ENCODE measurements around the gene RNF5.
"Not testable (repeated sequence)": the region's sequence is repeated elsewhere in the genome, so short reads cannot be mapped to it uniquely, and the experiment has no call there.

The RNF5 gene

DNA sequence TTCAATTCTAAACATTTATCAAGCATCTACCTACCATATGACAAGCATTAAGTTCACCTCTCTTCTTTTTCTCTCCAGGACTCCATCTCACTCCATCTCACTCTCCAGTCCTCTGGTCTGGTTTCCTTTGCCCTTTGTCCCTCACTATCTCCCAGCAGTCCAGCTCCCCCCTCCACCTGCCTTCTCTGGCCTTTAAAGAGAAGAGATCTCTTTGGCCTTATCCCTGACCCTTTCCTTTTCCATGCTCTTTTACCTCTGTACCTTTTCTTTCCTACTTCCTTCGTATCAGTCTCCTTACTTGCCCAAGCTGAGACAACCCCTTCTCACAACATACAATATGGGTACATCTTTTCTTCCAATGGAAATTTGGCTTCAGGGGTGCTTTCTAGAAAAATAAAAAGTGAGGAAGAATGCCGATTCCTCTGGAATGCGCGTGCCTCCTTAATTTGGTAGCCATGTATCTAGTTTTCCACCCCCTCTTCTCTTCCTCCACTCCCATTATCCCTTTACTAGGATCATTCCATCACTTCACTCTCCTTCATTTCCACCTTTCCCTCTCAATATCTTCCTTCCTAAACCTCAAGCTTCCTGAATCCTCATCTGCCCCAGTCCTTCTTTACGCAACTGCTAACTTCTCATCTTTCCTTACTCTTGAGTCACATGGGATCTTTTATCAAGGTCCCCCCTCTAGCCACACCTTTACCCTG is 1.6 kb upstream of the RNF5 start:
- peak overlapping the region; percentile 92 for H3K27ac Mint-ChIP-seq
- no peaks in the 10 kb centered on the region for H3K27me3 Mint-ChIP-seq
- CTCF ChIA-PET: interaction anchor here (1.3 to 1.8 kb wide), 2 partner anchors 14 to 19 kb away, joined by 5 to 9 read pairs; no protein-coding TSS in a partner anchor
- DNase-seq: no peak
- peak overlapping the region; percentile 85 for H3K4me3 Mint-ChIP-seq
- peaks cover 21% of the 10 kb centered on the region for H3K36me3 Mint-ChIP-seq
- H3K4me1 Mint-ChIP-seq: peaks cover 73% of the 10 kb centered on the region
- no peaks in the 10 kb centered on the region for H3K9me3 Mint-ChIP-seq

DNA sequence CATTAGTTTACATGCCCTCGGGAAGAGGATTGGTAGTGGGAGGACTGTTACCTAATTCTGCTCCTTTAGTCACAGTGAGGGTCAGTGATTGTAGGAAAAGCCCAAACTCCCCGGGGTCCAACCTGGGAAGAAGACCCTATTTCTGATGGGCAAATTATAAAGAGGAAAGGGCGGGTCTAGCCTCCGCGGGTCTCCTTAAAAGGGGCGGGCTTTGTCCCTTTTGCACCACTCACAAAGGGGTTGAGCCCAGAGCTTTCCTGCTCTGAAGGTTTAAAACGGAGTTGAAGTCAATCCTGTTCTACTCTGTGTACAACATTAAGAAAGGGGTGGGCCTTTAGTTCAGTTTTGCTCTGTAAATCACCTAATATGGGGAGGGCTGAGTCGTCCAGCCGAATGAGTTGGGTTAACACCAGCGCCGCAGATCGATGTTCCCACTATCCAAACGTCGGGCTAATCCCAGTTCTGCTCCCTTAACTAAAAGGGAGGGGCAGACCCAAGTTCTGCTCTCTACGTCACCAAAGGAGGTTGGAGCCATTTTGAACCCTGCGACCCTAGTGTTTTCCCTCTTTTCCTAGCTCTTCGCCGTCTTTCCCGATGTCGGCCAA is 920 bp upstream of the RNF5 start:
- DNase-seq: peak; percentile 65
- H3K36me3 Mint-ChIP-seq: peaks cover 21% of the 10 kb centered on the region
- peak overlapping the region; percentile 92 for H3K27ac Mint-ChIP-seq
- no peaks in the 10 kb centered on the region for H3K27me3 Mint-ChIP-seq
- CTCF ChIA-PET: interaction anchor here (0.7 to 1.8 kb wide), 3 partner anchors 14 to 18 kb away, joined by 3 to 9 read pairs (median 5); partner anchors contain the start of gene GPSM3
- H3K4me3 Mint-ChIP-seq: peak overlapping the region; percentile 85
- peaks cover 73% of the 10 kb centered on the region for H3K4me1 Mint-ChIP-seq
- no peaks in the 10 kb centered on the region for H3K9me3 Mint-ChIP-seq

DNA sequence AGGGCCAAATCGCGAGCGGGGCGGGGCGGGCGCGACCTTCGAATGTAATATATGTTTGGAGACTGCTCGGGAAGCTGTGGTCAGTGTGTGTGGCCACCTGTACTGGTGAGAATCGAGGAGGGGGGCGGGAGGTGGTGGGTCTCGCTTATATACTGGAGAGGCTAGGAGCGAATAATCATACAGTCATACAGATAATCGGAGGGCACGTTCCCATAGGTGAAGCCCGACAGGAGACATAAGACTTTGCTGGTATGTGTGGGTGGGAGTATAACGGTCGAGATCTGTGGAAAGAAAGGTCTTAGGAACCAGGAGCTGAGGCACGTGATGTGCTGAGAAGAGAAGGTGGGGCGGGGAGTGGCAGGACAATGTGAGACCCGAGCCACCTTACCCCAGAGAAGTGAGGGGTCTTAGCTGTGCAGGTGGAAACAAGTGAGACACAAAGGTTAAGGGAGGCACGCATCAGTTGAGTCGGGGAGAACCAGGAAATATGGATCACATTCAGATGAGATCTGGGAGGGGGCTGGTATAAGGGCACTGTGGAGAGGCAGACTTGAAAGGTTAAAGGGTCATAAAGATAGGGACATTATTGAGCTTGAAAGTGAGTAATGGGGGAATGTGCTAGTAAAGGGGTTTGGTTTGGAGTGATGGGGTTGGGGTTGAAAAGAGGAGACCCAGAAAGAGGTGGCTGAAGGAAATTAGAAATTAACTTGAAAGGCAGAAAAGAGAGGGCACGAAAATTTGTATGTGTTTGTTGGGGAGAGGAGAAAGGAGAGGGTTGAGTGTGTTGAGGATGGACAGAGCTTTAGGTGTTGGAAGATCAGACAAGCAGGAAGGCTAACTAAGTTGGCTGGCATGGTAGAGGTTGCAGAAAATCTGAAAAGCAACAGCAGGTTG is 589 bp downstream of the RNF5 start:
- CTCF ChIA-PET: interaction anchor here (0.8 to 1.5 kb wide), 2 partner anchors 17 to 30 kb away, joined by 3 to 5 read pairs; no protein-coding TSS in a partner anchor
- Mint-ChIP-seq H3K4me3 (peak overlapping the region; percentile 85), H3K27ac (peak overlapping the region; percentile 92), H3K4me1 (peaks cover 63% of the 10 kb centered on the region), H3K27me3 (no peaks in the 10 kb centered on the region), H3K36me3 (peaks cover 28% of the 10 kb centered on the region), H3K9me3 (no peaks in the 10 kb centered on the region)
- DNase-seq: peak; percentile 34

DNA sequence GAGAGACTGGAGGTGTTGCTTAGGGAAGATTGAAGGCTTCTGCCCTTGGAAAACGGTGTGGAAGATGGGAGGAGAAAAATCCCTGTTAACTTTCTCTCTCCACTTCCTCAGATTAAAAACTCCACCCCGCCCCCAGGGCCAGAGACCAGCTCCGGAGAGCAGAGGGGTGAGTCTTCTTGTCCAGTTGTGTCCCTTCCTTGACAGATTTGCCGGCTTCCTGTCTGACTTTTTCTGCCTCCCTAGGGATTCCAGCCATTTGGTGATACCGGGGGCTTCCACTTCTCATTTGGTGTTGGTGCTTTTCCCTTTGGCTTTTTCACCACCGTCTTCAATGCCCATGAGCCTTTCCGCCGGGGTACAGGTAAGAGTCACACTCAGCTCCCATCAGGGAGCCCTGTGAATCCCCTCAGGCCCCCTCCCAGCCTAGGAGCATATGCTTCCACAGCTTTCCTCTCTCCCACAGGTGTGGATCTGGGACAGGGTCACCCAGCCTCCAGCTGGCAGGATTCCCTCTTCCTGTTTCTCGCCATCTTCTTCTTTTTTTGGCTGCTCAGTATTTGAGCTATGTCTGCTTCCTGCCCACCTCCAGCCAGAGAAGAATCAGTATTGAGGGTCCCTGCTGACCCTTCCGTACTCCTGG is 1.7 kb downstream of the RNF5 start:
- Mint-ChIP-seq H3K27me3 (no peaks in the 10 kb centered on the region), H3K4me3 (peak overlapping the region; percentile 85), H3K4me1 (peaks cover 52% of the 10 kb centered on the region), H3K27ac (peak overlapping the region; percentile 30), H3K36me3 (peaks cover 29% of the 10 kb centered on the region), H3K9me3 (no peaks in the 10 kb centered on the region)
- CTCF ChIA-PET: no interaction called here
- DNase-seq: no peak

DNA sequence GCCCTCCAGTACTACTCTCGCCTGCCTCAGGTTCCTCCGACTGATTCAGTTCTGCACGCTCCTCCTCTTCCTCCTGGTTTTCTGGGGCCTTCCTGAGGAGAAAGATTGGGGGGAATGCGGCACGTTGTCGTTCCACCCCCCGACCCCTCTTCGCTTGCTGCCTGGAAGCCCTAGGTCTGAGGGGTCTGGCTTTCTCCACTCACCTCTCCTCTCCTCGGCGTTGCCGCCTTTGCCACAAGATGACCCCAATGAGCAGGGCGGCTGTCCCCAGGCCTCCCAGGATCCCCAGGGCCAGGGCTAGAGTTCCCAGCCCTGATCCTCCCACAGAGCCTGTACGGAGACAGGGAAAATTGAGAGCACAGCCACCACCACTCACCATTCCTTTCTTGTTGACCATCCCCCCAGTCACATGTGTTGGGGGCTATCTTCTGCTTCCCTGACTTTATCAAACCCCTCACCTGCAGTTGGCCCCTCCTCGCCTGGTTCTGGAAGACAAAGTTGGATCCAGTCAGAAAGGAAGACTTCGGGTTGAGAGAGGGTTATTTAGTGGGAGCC is 3.0 kb downstream of the RNF5 start:
- H3K36me3 Mint-ChIP-seq: peaks cover 38% of the 10 kb centered on the region
- CTCF ChIA-PET: interaction anchor here (1.0 to 1.7 kb wide), 2 partner anchors 10 to 63 kb away, joined by 3 to 6 read pairs; no protein-coding TSS in a partner anchor

DNA sequence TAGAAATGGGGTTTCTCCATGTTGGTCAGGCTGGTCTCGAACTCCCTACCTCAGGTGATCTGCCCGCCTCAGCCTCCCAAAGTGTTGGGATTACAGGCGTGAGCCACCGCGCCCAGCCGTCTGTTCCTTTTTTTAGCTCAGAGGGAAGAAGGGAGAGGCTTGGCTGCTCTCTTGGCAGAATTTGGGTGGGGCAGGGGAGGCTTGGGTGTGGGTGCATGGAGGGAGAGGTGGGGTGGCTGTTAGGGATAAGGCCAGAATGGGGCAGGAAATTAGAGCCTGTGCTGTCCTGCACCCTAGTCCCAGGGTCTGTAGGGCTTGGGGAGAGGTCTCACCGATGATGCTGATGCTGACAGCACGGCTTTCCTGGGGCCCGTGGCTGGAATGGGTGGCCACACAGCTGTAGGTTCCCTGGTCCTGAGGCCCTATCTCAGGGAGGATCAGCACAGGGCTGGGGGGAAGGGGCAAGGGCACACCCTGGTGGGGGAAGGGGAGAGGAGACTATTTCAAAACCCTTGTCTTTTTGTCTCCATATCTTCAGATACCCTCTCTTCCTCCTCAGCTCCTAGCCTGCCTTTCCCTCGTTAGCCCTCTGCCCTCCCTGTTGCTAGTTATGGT is 3.8 kb downstream of the RNF5 start:
- H3K27ac Mint-ChIP-seq: peak overlapping the region; percentile 6
- no peaks in the 10 kb centered on the region for H3K9me3 Mint-ChIP-seq
- no peak overlapping the region for H3K4me3 Mint-ChIP-seq
- CTCF ChIA-PET: interaction anchor here (1.0 to 1.7 kb wide), 3 partner anchors 9 to 64 kb away, joined by 3 to 6 read pairs (median 6); partner anchors contain the start of gene GPSM3
- DNase-seq: no peak
- peaks cover 45% of the 10 kb centered on the region for H3K36me3 Mint-ChIP-seq
- no peaks in the 10 kb centered on the region for H3K27me3 Mint-ChIP-seq
- peaks cover 54% of the 10 kb centered on the region for H3K4me1 Mint-ChIP-seq

More for the DNA sequence above, 3.0 kb downstream of the RNF5 start:
- H3K9me3 Mint-ChIP-seq: no peaks in the 10 kb centered on the region
- peaks cover 54% of the 10 kb centered on the region for H3K4me1 Mint-ChIP-seq
- H3K27me3 Mint-ChIP-seq: no peaks in the 10 kb centered on the region
- H3K4me3 Mint-ChIP-seq: no peak overlapping the region
- no peak overlapping the region for H3K27ac Mint-ChIP-seq
- DNase-seq: no peak

DNA sequence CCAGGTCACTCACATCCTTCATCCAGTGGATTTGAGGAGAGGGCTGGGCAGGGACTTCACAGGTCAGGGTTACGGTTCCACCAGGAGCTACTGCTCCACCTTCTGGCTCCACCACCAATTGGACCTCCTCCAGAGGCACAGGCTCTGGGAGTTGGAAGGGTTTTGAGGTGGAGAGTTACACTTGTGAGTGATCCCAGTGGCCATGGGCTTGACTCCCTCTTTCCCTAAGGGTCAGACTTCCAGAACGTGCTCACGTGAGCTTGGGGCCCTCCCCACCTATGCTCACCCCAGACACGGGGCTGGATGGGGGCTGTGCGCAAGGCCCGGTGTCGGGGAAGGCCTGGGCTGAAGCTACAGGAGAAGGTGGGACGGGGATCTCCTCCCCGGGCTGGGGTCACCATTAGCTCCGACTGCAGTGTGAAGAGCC is 4.4 kb downstream of the RNF5 start:
- Mint-ChIP-seq H3K36me3 (peaks cover 50% of the 10 kb centered on the region), H3K27me3 (no peaks in the 10 kb centered on the region), H3K4me3 (no peak overlapping the region), H3K27ac (peak overlapping the region; percentile 6), H3K4me1 (peaks cover 55% of the 10 kb centered on the region), H3K9me3 (no peaks in the 10 kb centered on the region)
- CTCF ChIA-PET: interaction anchor here (1.1 to 1.7 kb wide), 2 partner anchors 9 to 10 kb away, joined by 6 read pairs; partner anchors contain the start of gene GPSM3
- DNase-seq: no peak

DNA sequence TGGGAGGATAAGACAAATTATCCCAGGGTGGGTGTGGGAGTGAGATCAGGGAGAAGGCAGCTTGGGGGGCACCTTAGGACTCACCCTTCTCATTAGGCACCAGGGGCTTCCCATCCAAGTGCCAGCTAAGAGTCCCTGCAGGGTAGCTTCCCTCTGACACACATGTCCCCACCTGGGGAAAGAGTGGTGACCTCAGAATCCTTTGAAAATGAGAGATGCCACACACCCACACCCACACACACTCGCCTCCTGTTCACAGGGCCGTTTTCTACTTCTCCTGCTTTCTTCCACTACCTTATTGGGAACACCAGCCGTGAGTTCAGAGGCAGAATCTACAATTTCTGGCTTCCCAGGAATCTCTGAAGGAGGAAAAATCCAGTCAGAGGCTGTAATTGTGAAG is 4.8 kb downstream of the RNF5 start:
- no peak overlapping the region for H3K4me3 Mint-ChIP-seq
- H3K36me3 Mint-ChIP-seq: peaks cover 54% of the 10 kb centered on the region
- CTCF ChIA-PET: interaction anchor here (1.1 to 1.7 kb wide), 2 partner anchors 8 to 10 kb away, joined by 6 read pairs; partner anchors contain the start of gene GPSM3
- no peak for DNase-seq
- H3K9me3 Mint-ChIP-seq: no peaks in the 10 kb centered on the region
- peaks cover 58% of the 10 kb centered on the region for H3K4me1 Mint-ChIP-seq
- no peak overlapping the region for H3K27ac Mint-ChIP-seq
- no peaks in the 10 kb centered on the region for H3K27me3 Mint-ChIP-seq

DNA sequence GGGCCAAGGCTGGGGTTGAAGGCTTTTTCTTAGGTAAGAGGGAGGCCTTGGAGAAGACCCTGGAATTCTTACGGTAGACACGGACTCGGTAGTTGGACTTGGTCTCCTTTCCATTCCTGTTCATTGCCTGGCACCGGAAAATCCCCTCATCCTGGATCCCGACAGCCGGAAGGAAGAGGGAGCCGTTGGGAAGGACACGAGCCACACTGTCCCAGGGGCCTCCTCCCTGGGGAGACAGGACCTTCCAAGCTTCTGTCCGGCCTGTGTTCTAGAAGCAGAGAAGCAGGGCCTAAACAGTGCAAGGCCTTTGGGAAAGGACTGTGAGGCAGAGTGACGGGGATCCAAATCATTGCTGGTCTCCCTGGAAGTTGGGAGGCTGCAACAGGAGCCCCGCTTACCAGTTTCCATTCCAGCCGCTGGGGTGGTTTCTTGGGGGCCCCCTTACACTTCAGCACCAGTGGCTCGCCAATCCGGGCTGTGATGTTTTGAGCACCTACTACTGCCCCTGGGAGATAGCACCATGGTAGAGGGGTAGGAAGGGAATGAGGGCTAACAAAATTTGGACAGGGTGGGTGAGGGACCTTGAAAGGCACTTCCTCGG is 5.4 kb downstream of the RNF5 start:
- H3K4me3 Mint-ChIP-seq: no peak overlapping the region
- peaks cover 57% of the 10 kb centered on the region for H3K36me3 Mint-ChIP-seq
- CTCF ChIA-PET: no interaction called here
- H3K27ac Mint-ChIP-seq: no peak overlapping the region
- no peaks in the 10 kb centered on the region for H3K9me3 Mint-ChIP-seq
- no peak for DNase-seq
- H3K4me1 Mint-ChIP-seq: peaks cover 61% of the 10 kb centered on the region
- H3K27me3 Mint-ChIP-seq: no peaks in the 10 kb centered on the region

DNA sequence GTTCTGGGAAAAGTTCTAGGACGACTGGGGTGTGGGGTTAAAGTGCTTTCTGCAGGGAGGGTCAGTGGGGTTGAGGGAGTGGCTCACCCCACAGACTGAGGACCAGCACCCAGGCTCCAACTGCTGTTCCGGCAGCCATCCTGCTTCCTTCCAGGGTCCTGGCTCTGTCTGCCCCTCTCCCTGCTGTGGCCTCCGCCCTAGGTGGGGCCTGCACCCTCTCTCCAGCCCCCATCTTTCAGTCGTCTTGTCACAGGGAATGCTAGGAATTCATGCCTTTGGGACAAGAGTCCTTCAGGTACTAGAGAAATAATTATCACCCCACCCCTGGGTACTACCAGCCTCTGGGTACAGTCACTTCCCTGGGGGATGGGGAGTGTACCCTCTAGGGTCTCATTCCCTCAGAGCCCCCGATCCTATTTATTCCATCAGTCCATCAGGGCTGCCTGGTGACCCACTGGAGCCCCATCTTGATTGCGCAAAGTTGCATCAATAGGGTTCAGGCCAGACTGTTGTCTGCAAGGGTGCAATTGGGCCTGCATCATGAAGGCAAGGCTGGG is 6.0 kb downstream of the RNF5 start, which contains the start of gene AGER:
TSS of gene AGER (minus strand) at position 170 of the 557 bp plus-strand sequence. CDS start at position 139, 31 bp downstream.
- Mint-ChIP-seq H3K36me3 (peaks cover 58% of the 10 kb centered on the region), H3K27me3 (peaks cover 5% of the 10 kb centered on the region), H3K4me1 (peaks cover 61% of the 10 kb centered on the region), H3K27ac (no peak within 1 kb of the TSS), H3K4me3 (no peak within 1 kb of the TSS), H3K9me3 (no peaks in the 10 kb centered on the region)
- CTCF ChIA-PET: no interaction called here
- DNase-seq: peak; percentile 13

DNA sequence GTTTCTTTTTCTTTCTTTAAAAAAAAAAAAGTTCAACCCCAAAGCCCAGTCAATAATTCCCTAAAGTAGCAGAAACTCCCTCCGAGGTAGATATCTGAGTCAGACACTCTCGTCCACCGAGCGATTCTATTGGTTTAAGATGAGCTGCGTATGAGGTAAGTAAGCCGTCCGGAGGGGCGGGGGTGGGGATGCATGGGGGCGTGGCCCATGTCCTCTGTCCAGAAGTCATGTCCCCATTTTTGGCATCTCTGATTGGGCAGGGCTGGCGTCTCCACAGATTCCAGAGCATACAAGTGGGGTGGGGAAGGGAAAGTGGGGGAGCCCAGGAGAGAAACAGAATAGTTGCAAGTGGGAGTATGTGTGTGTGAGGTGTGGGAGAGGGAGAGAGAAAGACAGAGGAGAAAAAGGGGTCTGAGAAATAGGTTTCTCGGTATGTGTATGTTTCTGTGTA is 7.5 kb downstream of the RNF5 start:
- Mint-ChIP-seq H3K4me1 (peaks cover 47% of the 10 kb centered on the region), H3K36me3 (peaks cover 57% of the 10 kb centered on the region), H3K27ac (peak overlapping the region; percentile 81)
- CTCF ChIA-PET, DNase-seq, H3K4me3 Mint-ChIP-seq, H3K27me3 Mint-ChIP-seq, H3K9me3 Mint-ChIP-seq: not testable (repeated sequence)

DNA sequence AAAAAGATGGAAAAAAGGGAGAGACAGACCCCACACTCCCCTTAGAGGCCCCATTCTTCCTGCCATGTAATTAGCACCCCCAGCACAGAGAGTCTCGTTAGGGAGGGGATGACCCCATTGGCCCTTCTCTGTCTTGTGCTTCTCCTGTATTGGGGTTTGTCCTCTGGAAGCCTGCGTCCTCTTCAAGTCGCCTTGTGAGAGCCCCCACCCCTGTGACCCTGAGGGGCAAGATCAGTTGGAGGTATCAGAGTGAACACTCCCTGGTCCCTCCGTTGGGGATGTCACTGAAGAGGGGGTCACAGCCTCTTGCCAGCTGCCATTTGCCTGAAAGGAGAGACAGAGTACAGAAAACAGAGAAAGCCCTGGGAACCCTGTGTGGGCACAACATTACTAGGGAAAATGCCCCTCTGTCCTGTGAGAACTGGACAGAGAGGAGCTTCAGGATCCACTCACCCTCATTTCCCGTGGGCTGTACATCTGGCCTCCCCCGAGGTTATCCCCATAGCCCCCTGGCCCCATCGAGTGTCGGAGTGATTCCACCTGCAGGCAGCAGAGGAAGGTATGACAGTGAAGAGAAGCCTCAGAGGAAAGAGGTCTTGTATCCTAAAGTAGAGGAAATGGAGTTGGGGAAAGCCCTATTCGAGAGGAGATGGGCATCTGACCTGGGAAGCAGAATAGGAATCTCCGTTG is 8.1 kb downstream of the RNF5 start:
- H3K27ac Mint-ChIP-seq: peak overlapping the region; percentile 85
- peaks cover 60% of the 10 kb centered on the region for H3K36me3 Mint-ChIP-seq

More for the DNA sequence above, 8.1 kb downstream of the RNF5 start:
- CTCF ChIA-PET, H3K9me3 Mint-ChIP-seq, H3K27me3 Mint-ChIP-seq, DNase-seq: not testable (repeated sequence)
- H3K4me3 Mint-ChIP-seq: peak overlapping the region; percentile 41
- H3K4me1 Mint-ChIP-seq: peaks cover 44% of the 10 kb centered on the region
